ENCODE measurements around the gene HPD. TPM values are rescaled to one million over a fixed set of nuclear protein-coding genes. Genes with fewer than 3 reads are reported as not detected.

The HPD gene
- total RNA-seq, 1 experiment from 2014 or later: 0.39 TPM

GRCh38 chr12:121795034-121795968 lies 63.4 kb downstream of the HPD start:
- Mint-ChIP-seq H3K4me1 (peaks cover 47% of the 10 kb centered on the region), H3K4me3 (peak overlapping the region; percentile 71), H3K9me3 (no peaks in the 10 kb centered on the region), H3K36me3 (peaks cover 10% of the 10 kb centered on the region), H3K27me3 (ENCODE audit: low read depth) (no peaks in the 10 kb centered on the region; the same call in 1 of the 2 replicates), H3K27ac (peak overlapping the region; percentile 90)
- DNase-seq (ENCODE audit: low spot score): peak; percentile 94
- ATAC-seq: peak; percentile 26
- ChIA-PET CTCF (interaction anchor here (0.6 to 12.5 kb wide), 52 partner anchors 12 to 498 kb away, joined by 3 to 532 read pairs (median 6); partner anchors contain the start of genes CFAP251, HPD, PSMD9 and RNF34), POLR2A (interaction anchor here (0.6 to 11.7 kb wide), 8 partner anchors 8 to 219 kb away, joined by 3 to 161 read pairs (median 4); partner anchors contain the start of genes SETD1B and TMEM120B)
- TF ChIP-seq FOXP1 (CRISPR knock-in tag; IDR thresholded peaks at IDR 0.05; ENCODE audit: borderline replicate concordance) (no peak), RELA (CRISPR knock-in tag; IDR thresholded peaks at IDR 0.05; ENCODE audit: borderline replicate concordance) (no peak), HMGA2 (CRISPR knock-in tag; IDR thresholded peaks at IDR 0.05) (no peak), JAZF1 (CRISPR knock-in tag; IDR thresholded peaks at IDR 0.05) (no peak), RORB (CRISPR knock-in tag; IDR thresholded peaks at IDR 0.05) (no peak), ARID4B (CRISPR knock-in tag; IDR thresholded peaks at IDR 0.05; ENCODE audit: borderline replicate concordance) (0 out of 2 replicates have a peak, but pooled peaks have one; percentile 3), FOXJ3 (CRISPR knock-in tag; IDR thresholded peaks at IDR 0.05; ENCODE audit: borderline replicate concordance) (no peak), EMX1 (CRISPR knock-in tag; IDR thresholded peaks at IDR 0.05) (no peak), ESRRA (CRISPR knock-in tag; IDR thresholded peaks at IDR 0.05; ENCODE audit: borderline replicate concordance) (no peak), CREM (CRISPR knock-in tag; IDR thresholded peaks at IDR 0.05) (no peak), JUN (CRISPR knock-in tag; IDR thresholded peaks at IDR 0.05) (no peak), PRRX2 (CRISPR knock-in tag; IDR thresholded peaks at IDR 0.05) (no peak; the same call in 1 of the 2 replicates), USF2 (CRISPR knock-in tag; IDR thresholded peaks at IDR 0.05) (no peak), MAX (CRISPR knock-in tag; IDR thresholded peaks at IDR 0.05) (0 out of 2 replicates have a peak, but pooled peaks have one; percentile 24), SP1 (CRISPR knock-in tag; conservative IDR thresholded peaks at IDR 0.05) (peak; percentile 60), IRF1 (CRISPR knock-in tag; IDR thresholded peaks at IDR 0.05) (no peak), GTF2I (CRISPR knock-in tag; conservative IDR thresholded peaks at IDR 0.05) (no peak), ELF4 (CRISPR knock-in tag; IDR thresholded peaks at IDR 0.05; ENCODE audit: low read depth) (no peak), NR3C1 (CRISPR knock-in tag; conservative IDR thresholded peaks at IDR 0.05; ENCODE audit: low read depth) (no peak), SMAD4 (CRISPR knock-in tag; IDR thresholded peaks at IDR 0.05) (no peak), NFE2L1 (CRISPR knock-in tag; IDR thresholded peaks at IDR 0.05) (no peak), ETV6 (CRISPR knock-in tag; IDR thresholded peaks at IDR 0.05) (no peak), CBFB (CRISPR knock-in tag; IDR thresholded peaks at IDR 0.05; ENCODE audit: low read depth) (no peak)
- TF ChIP-seq, protein P1, sequence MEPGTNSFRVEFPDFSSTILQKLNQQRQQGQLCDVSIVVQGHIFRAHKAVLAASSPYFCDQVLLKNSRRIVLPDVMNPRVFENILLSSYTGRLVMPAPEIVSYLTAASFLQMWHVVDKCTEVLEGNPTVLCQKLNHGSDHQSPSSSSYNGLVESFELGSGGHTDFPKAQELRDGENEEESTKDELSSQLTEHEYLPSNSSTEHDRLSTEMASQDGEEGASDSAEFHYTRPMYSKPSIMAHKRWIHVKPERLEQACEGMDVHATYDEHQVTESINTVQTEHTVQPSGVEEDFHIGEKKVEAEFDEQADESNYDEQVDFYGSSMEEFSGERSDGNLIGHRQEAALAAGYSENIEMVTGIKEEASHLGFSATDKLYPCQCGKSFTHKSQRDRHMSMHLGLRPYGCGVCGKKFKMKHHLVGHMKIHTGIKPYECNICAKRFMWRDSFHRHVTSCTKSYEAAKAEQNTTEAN (CRISPR knock-in tag; IDR thresholded peaks at IDR 0.05): no peak
- TF ChIP-seq, protein P2, sequence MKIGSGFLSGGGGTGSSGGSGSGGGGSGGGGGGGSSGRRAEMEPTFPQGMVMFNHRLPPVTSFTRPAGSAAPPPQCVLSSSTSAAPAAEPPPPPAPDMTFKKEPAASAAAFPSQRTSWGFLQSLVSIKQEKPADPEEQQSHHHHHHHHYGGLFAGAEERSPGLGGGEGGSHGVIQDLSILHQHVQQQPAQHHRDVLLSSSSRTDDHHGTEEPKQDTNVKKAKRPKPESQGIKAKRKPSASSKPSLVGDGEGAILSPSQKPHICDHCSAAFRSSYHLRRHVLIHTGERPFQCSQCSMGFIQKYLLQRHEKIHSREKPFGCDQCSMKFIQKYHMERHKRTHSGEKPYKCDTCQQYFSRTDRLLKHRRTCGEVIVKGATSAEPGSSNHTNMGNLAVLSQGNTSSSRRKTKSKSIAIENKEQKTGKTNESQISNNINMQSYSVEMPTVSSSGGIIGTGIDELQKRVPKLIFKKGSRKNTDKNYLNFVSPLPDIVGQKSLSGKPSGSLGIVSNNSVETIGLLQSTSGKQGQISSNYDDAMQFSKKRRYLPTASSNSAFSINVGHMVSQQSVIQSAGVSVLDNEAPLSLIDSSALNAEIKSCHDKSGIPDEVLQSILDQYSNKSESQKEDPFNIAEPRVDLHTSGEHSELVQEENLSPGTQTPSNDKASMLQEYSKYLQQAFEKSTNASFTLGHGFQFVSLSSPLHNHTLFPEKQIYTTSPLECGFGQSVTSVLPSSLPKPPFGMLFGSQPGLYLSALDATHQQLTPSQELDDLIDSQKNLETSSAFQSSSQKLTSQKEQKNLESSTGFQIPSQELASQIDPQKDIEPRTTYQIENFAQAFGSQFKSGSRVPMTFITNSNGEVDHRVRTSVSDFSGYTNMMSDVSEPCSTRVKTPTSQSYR (CRISPR knock-in tag; IDR thresholded peaks at IDR 0.05): no peak
- TF ChIP-seq, protein P3, sequence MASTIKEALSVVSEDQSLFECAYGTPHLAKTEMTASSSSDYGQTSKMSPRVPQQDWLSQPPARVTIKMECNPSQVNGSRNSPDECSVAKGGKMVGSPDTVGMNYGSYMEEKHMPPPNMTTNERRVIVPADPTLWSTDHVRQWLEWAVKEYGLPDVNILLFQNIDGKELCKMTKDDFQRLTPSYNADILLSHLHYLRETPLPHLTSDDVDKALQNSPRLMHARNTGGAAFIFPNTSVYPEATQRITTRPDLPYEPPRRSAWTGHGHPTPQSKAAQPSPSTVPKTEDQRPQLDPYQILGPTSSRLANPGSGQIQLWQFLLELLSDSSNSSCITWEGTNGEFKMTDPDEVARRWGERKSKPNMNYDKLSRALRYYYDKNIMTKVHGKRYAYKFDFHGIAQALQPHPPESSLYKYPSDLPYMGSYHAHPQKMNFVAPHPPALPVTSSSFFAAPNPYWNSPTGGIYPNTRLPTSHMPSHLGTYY (CRISPR knock-in tag; IDR thresholded peaks at IDR 0.05): peak; percentile 17; the same call in 1 of the 2 replicates
